Body of pancreas (tissue), 4 donors: ENCODE results near the gene ELOF1. TPM values are rescaled to one million over a fixed set of nuclear protein-coding genes. Genes with fewer than 3 reads are reported as not detected.
"Not testable (repeated sequence)": the region's sequence is repeated elsewhere in the genome, so short reads cannot be mapped to it uniquely, and the experiment has no call there.

Experiments used
- ATAC-seq: fragments of 150-250 bp; one replicate; pipeline ENCODE4 v1.9.1; 2016
- DNase-seq, 4 donors: peaks; one replicate each; pipeline ENCODE4 v3.0.0-alpha.2; 2019
- H3K27ac ChIP-seq, 4 donors: fragments of 200-600 bp; sonication (generic); 1 replicate in 3 of 4; 2 replicates in 1 of 4; pipeline versions ENCODE4 v1.5.1 to v1.6.1; 2016 to 2019; ENCODE audit warnings: mild to moderate bottlenecking in 1 of 4, mixed read lengths in 1 of 4, moderate library complexity in 1 of 4
- H3K27me3 ChIP-seq, 2 donors: fragments of 200-600 bp; sonication (generic); one replicate each; pipeline ENCODE4 v1.6.0; 2016; ENCODE audit warnings: mild to moderate bottlenecking in 1 of 2
- H3K36me3 ChIP-seq, 2 donors: fragments of 200-600 bp; sonication (generic); replicated peaks in 1 of 2; 2 replicates each; pipeline ENCODE4 v1.5.1; 2016; ENCODE audit warnings: low read depth in 2 of 2; ENCODE audit not compliant: insufficient read depth in 1 of 2
- H3K4me1 ChIP-seq: fragments of 200-600 bp; sonication (generic); one replicate; pipeline ENCODE4 v1.6.0; 2016
- H3K4me3 ChIP-seq, 2 donors: fragments of 200-600 bp; sonication (generic); 1 replicate in 1 of 2; 2 replicates in 1 of 2; pipeline ENCODE4 v1.5.1; 2016 to 2019
- H3K9me3 ChIP-seq, 3 donors: fragments of 200-600 bp; sonication (generic); 1 replicate in 2 of 3; 2 replicates in 1 of 3; pipeline ENCODE4 v1.5.1; 2016
- CTCF ChIP-seq, 7 experiments: fragments of 450-650 bp in 4 of 7; fragments of 200-600 bp in 3 of 7; sonication (generic) in 3 of 7; IDR thresholded peaks; one replicate each; pipeline ENCODE4 v1.5.1; 2016 to 2019; ENCODE audit warnings: antibody characterized with exemption in 7 of 7
- POLR2A ChIP-seq, 3 donors: fragments of 450-650 bp; IDR thresholded peaks; one replicate each; pipeline ENCODE4 v1.6.1; 2016; ENCODE audit warnings: antibody characterized with exemption in 3 of 3, mild to moderate bottlenecking in 2 of 3
- WGBS, 2 donors: methylation state at CpG; one replicate each; pipeline ENCODE4 v1.1.5; 2017; 5-methylcytosine and 5-hydroxymethylcytosine counted together
- intact Hi-C: fragments of 100-400 bp; cut with DNase I; formaldehyde crosslinking; loops from one replicate; pipeline ENCODE4 v1.15.1; 2023
- total RNA-seq, 2 donors: library from RNA; depleted of rRNA; stranded (reverse); fragments of >200 nt; gene quantifications; one replicate each; pipeline ENCODE4 v1.1.0, GENCODE V29; 2016

Gene ELOF1
- total RNA-seq, 2 donors from 2014 or later: 36.6 TPM

GRCh38 chr19:11570039-11570462 is 11.0 kb upstream of the ELOF1 start:
- Histone ChIP-seq H3K9me3 (no peaks in the 10 kb centered on the region), H3K4me1 (no peaks in the 10 kb centered on the region), H3K27ac (no peak overlapping the region), H3K27me3 (no peaks in the 10 kb centered on the region), H3K36me3 (no peaks in the 10 kb centered on the region), H3K4me3 (no peak overlapping the region)
- 76 to 79% methylated on average over 4 to 5 of the region's 5 CpGs for WGBS, 2 donors
- ATAC-seq (no peak), DNase-seq (no peak)
- TF ChIP-seq POLR2A (IDR thresholded peaks at IDR 0.05): no peak
- no peak for TF ChIP-seq CTCF (IDR thresholded peaks at IDR 0.05)
- intact Hi-C loops: no loop called here

GRCh38 chr19:11566164-11566563 is 7.1 kb upstream of the ELOF1 start:
- no peak overlapping the region for H3K27ac ChIP-seq
- no peaks in the 10 kb centered on the region for H3K27me3 ChIP-seq
- 91 to 94% methylated on average over 2 of the region's 2 CpGs for whole genome bisulfite sequencing, 2 donors
- H3K4me3 ChIP-seq: no peak overlapping the region
- H3K4me1 ChIP-seq: no peaks in the 10 kb centered on the region
- no peaks in the 10 kb centered on the region for H3K9me3 ChIP-seq
- H3K36me3 ChIP-seq: no peaks in the 10 kb centered on the region
- ATAC-seq (no peak), DNase-seq (no peak)
- TF ChIP-seq CTCF (IDR thresholded peaks at IDR 0.05) (no peak), POLR2A (IDR thresholded peaks at IDR 0.05) (no peak)
- intact Hi-C loops: no loop called here

- ATAC-seq, H3K36me3 ChIP-seq, H3K27me3 ChIP-seq, H3K9me3 ChIP-seq, DNase-seq, H3K4me1 ChIP-seq, H3K27ac ChIP-seq, H3K4me3 ChIP-seq, intact Hi-C loops: not testable (repeated sequence)
- 88 to 89% methylated on average over 5 of the region's 5 CpGs for WGBS, 2 donors
Measured at GRCh38 chr19:11565649-11565980, 6.6 kb upstream of the ELOF1 start.

GRCh38 chr19:11564082-11564807 is 5.2 kb upstream of the ELOF1 start:
- DNase-seq, H3K27ac ChIP-seq, H3K36me3 ChIP-seq, H3K4me3 ChIP-seq, intact Hi-C loops, H3K9me3 ChIP-seq, H3K27me3 ChIP-seq, ATAC-seq: not testable (repeated sequence)
- peaks cover 12% of the 10 kb centered on the region for H3K4me1 ChIP-seq
- 95 to 97% methylated on average over 6 of the region's 6 CpGs for WGBS, 2 donors

GRCh38 chr19:11563532-11563931 is 4.5 kb upstream of the ELOF1 start:
- Histone ChIP-seq H3K27ac (no peak overlapping the region), H3K4me1 (peaks cover 13% of the 10 kb centered on the region), H3K9me3 (no peaks in the 10 kb centered on the region), H3K36me3 (no peaks in the 10 kb centered on the region), H3K27me3 (no peaks in the 10 kb centered on the region), H3K4me3 (no peak overlapping the region)
- DNase-seq: no peak
- intact Hi-C loops: no loop called here
- 80 to 87% methylated on average over 8 of the region's 8 CpGs for WGBS, 2 donors
- no peak for ATAC-seq
- TF ChIP-seq CTCF (IDR thresholded peaks at IDR 0.05): no peak
- no peak for TF ChIP-seq POLR2A (IDR thresholded peaks at IDR 0.05)

- Histone ChIP-seq H3K4me1 (peaks cover 33% of the 10 kb centered on the region), H3K27me3 (no peaks in the 10 kb centered on the region), H3K27ac (no peak overlapping the region), H3K9me3 (no peaks in the 10 kb centered on the region), H3K4me3 (no peak overlapping the region), H3K36me3 (no peaks in the 10 kb centered on the region)
- peak; percentile 44 to 69 (median 54) for DNase-seq
- intact Hi-C loops: no loop called here
- no peak for TF ChIP-seq POLR2A (IDR thresholded peaks at IDR 0.05)
- peak; percentile 33 to 72 (median 57) for TF ChIP-seq CTCF (IDR thresholded peaks at IDR 0.05)
- ATAC-seq: no peak
- whole genome bisulfite sequencing, 2 donors: 14 to 18% methylated on average over 9 of the region's 9 CpGs
Measured at GRCh38 chr19:11560404-11561051, 1.5 kb upstream of the ELOF1 start.
